HepG2 (cell line): Measurements from ENCODE around the gene SYS1. TPM values are rescaled to one million over a fixed set of nuclear protein-coding genes. Genes with fewer than 3 reads are reported as not detected.

Source experiments
- CBX2 ChIP-seq, 2 experiments: fragments of 200-600 bp in 1 of 2; sonication (generic); formaldehyde crosslinking in 1 of 2; IDR thresholded peaks; 2 replicates each; pipeline versions ENCODE4 v1.7.0 to v1.8.1; 2018 to 2022; ENCODE audit warnings: low read depth in 2 of 2, low read length in 1 of 2, mild to moderate bottlenecking in 1 of 2, missing genetic modification reagents in 1 of 2
- JDP2 ChIP-seq: sonication (generic); formaldehyde crosslinking; IDR thresholded peaks from 2 replicates; pipeline ENCODE4 v1.8.1; 2022; ENCODE audit warnings: missing genetic modification reagents, borderline replicate concordance
- PHB2 ChIP-seq: fragments of 450-650 bp; IDR thresholded peaks from 2 replicates; pipeline ENCODE4 v1.6.1; 2018; ENCODE audit not compliant: partially characterized antibody
- PLSCR1 ChIP-seq: sonication (generic); formaldehyde crosslinking; IDR thresholded peaks from 2 replicates; pipeline ENCODE4 v1.5.0; 2020; ENCODE audit warnings: missing genetic modification reagents, mild to moderate bottlenecking, borderline replicate concordance
- PRDM15 ChIP-seq: sonication (generic); formaldehyde crosslinking; IDR thresholded peaks from 2 replicates; pipeline ENCODE4 v1.4.0; 2020; ENCODE audit warnings: missing genetic modification reagents
- PRPF4 ChIP-seq: fragments of 200-400 bp; formaldehyde crosslinking; IDR thresholded peaks from 2 replicates; pipeline ENCODE4 v1.6.1; 2016; ENCODE audit warnings: low read length, low read depth; ENCODE audit not compliant: poor library complexity, severe bottlenecking
- RBAK ChIP-seq: sonication (generic); formaldehyde crosslinking; IDR thresholded peaks from 2 replicates; pipeline ENCODE4 v1.5.1; 2020; ENCODE audit warnings: mild to moderate bottlenecking, missing genetic modification reagents
- STAG1 ChIP-seq: sonication (generic); formaldehyde crosslinking; IDR thresholded peaks from 2 replicates; pipeline ENCODE4 v1.4.0; 2020; ENCODE audit warnings: missing genetic modification reagents
- TMF1 ChIP-seq: sonication (generic); formaldehyde crosslinking; IDR thresholded peaks from 2 replicates; pipeline ENCODE4 v1.8.1; 2022; ENCODE audit warnings: low read depth, missing genetic modification reagents
- TRAFD1 ChIP-seq: sonication (generic); formaldehyde crosslinking; IDR thresholded peaks from 2 replicates; pipeline ENCODE4 v1.5.1; 2020; ENCODE audit warnings: missing genetic modification reagents, mild to moderate bottlenecking, borderline replicate concordance
- ZBTB1 ChIP-seq: sonication (generic); formaldehyde crosslinking; IDR thresholded peaks from 2 replicates; pipeline ENCODE4 v1.4.0; 2020; ENCODE audit warnings: missing genetic modification reagents, borderline replicate concordance
- ZBTB7B ChIP-seq: sonication (generic); formaldehyde crosslinking; IDR thresholded peaks from 2 replicates; pipeline ENCODE4 v1.4.0; 2020; ENCODE audit warnings: missing genetic modification reagents
- ZMYM4 ChIP-seq: sonication (generic); formaldehyde crosslinking; IDR thresholded peaks from 2 replicates; pipeline ENCODE4 v1.8.1; 2023; ENCODE audit warnings: mild to moderate bottlenecking, missing genetic modification reagents
- ZNF160 ChIP-seq: sonication (generic); formaldehyde crosslinking; IDR thresholded peaks from 2 replicates; pipeline ENCODE4 v1.8.0; 2022; ENCODE audit warnings: mild to moderate bottlenecking, inconsistent platforms, missing genetic modification reagents
- ZNF253 ChIP-seq: sonication (generic); formaldehyde crosslinking; IDR thresholded peaks from 2 replicates; pipeline ENCODE4 v1.8.0; 2022; ENCODE audit warnings: mild to moderate bottlenecking, missing genetic modification reagents, borderline replicate concordance
- ZNF30 ChIP-seq: sonication (generic); formaldehyde crosslinking; IDR thresholded peaks from 2 replicates; pipeline ENCODE4 v1.5.0; 2020; ENCODE audit warnings: mild to moderate bottlenecking, missing genetic modification reagents
- ZNF335 ChIP-seq: sonication (generic); formaldehyde crosslinking; IDR thresholded peaks from 2 replicates; pipeline ENCODE4 v1.4.0; 2020; ENCODE audit warnings: missing genetic modification reagents
- ZNF512 ChIP-seq: sonication (generic); formaldehyde crosslinking; IDR thresholded peaks from 2 replicates; pipeline ENCODE4 v1.4.0; 2020; ENCODE audit warnings: mild to moderate bottlenecking, missing genetic modification reagents
- ZNF737 ChIP-seq: sonication (generic); formaldehyde crosslinking; IDR thresholded peaks from 2 replicates; pipeline ENCODE4 v1.5.0; 2020; ENCODE audit warnings: missing genetic modification reagents, mild to moderate bottlenecking, borderline replicate concordance
- ZNF773 ChIP-seq: sonication (generic); formaldehyde crosslinking; IDR thresholded peaks from 2 replicates; pipeline ENCODE4 v1.4.0; 2020; ENCODE audit warnings: missing genetic modification reagents, borderline replicate concordance
- ZNF780A ChIP-seq: sonication (generic); formaldehyde crosslinking; IDR thresholded peaks from 2 replicates; pipeline ENCODE4 v1.8.0; 2022; ENCODE audit warnings: mild to moderate bottlenecking, missing genetic modification reagents, moderate library complexity
- polyA plus RNA-seq, 8 experiments: library from polyadenylated mRNA; depleted of rRNA in 3 of 8; stranded (reverse) in 7 of 8; unstranded in 1 of 8; fragments of >200 nt; fragmentation: Illumina TruSeq in 4 of 8; extraction: Trizol in 4 of 8; gene quantifications; 2 replicates each; pipeline versions ENCODE4 v1.2.1 to v1.2.3, GENCODE V29; 2011 to 2016; ENCODE audit warnings: low read depth in 4 of 8, missing spikeins in 1 of 8, mixed read lengths in 1 of 8; ENCODE audit not compliant: insufficient read depth in 1 of 8
- total RNA-seq, 5 experiments: library from RNA; depleted of rRNA; stranded (reverse); fragments of >200 nt; fragmentation: Illumina TruSeq; extraction: Trizol; gene quantifications; 2 replicates each; pipeline ENCODE4 v1.2.3, GENCODE V29; 2016; ENCODE audit warnings: low read depth in 1 of 5

Gene SYS1
- total and polyA plus RNA-seq, 2 of the 13 experiments (the other 11 are each of a cell fraction or from before 2014, with no cell fraction given) = 38.3 to 65.6 TPM

- TF ChIP-seq TRAFD1 (CRISPR knock-in tag) (no peak; the same call in 1 of the 2 replicates), TMF1 (CRISPR knock-in tag) (no peak), PRDM15 (CRISPR knock-in tag) (no peak), ZBTB1 (CRISPR knock-in tag) (no peak), ZNF737 (CRISPR knock-in tag) (peak; percentile 51; the same call in 1 of the 2 replicates), PRPF4 (no peak), ZNF512 (CRISPR knock-in tag) (no peak), PLSCR1 (CRISPR knock-in tag) (no peak), STAG1 (CRISPR knock-in tag) (0 out of 2 replicates have a peak, but pooled peaks have one; percentile 4), ZNF335 (CRISPR knock-in tag) (no peak), RBAK (CRISPR knock-in tag) (no peak), ZNF253 (CRISPR knock-in tag) (no peak), ZNF160 (CRISPR knock-in tag) (no peak), ZMYM4 (peak; percentile 34; the same call in 1 of the 2 replicates), ZNF30 (CRISPR knock-in tag) (no peak), ZNF780A (CRISPR knock-in tag) (no peak), ZBTB7B (peak; percentile 89), JDP2 (no peak), CBX2 (IDR thresholded peaks at IDR 0.05; ENCODE audit: low read depth, low read length) (no peak), CBX2 (CRISPR knock-in tag; IDR thresholded peaks at IDR 0.05; ENCODE audit: low read depth) (peak; percentile 74; the same call in 1 of the 2 replicates), PHB2 (no peak), ZNF773 (CRISPR knock-in tag) (no peak; the same call in 1 of the 2 replicates)
Observed at GRCh38 chr20:45338121-45339030, 24.6 kb upstream of the SYS1 start (continued).
